Stomach (tissue), 9 donors: ENCODE measurements around the gene GIMAP2. TPM values are rescaled to one million over a fixed set of nuclear protein-coding genes. Genes with fewer than 3 reads are reported as not detected.
"Not testable (repeated sequence)": the region's sequence is repeated elsewhere in the genome, so short reads cannot be mapped to it uniquely, and the experiment has no call there.

Experiments
- DNase-seq, 2 donors: peaks; one replicate each; pipeline versions ENCODE4 v3.0.0 to v3.0.0-alpha.2; 2013 to 2019
- H3K27ac ChIP-seq, 5 donors: fragments of 200-600 bp in 4 of 5; sonication (generic) in 4 of 5; one replicate each; pipeline ENCODE4 v1.5.1; 2013 to 2019; ENCODE audit warnings: mild to moderate bottlenecking in 1 of 5, moderate library complexity in 1 of 5
- H3K27me3 ChIP-seq, 3 donors: fragments of 200-600 bp; sonication (generic); one replicate each; pipeline ENCODE4 v1.5.1; 2017 to 2019; ENCODE audit warnings: mixed run types in 1 of 3
- H3K36me3 ChIP-seq, 4 donors: fragments of 200-600 bp; sonication (generic); 1 replicate in 3 of 4; 2 replicates in 1 of 4; pipeline ENCODE4 v1.5.1; 2016 to 2019
- H3K4me1 ChIP-seq, 4 donors: fragments of 200-600 bp; sonication (generic); one replicate each; pipeline ENCODE4 v1.5.1; 2016 to 2019
- H3K4me3 ChIP-seq, 4 donors: fragments of 200-600 bp; sonication (generic) in 3 of 4; one replicate each; pipeline ENCODE4 v1.5.1; 2016 to 2019; ENCODE audit warnings: mild to moderate bottlenecking in 1 of 4
- H3K9me3 ChIP-seq, 4 donors: fragments of 200-600 bp; sonication (generic); one replicate each; pipeline ENCODE4 v1.5.1; 2016 to 2019
- EP300 ChIP-seq: sonication (generic); formaldehyde crosslinking; IDR thresholded peaks from one replicate; pipeline ENCODE4 v1.6.1; 2017; ENCODE audit warnings: antibody characterized with exemption
- POLR2A ChIP-seq, 4 donors: fragments of 450-650 bp; IDR thresholded peaks; one replicate each; pipeline ENCODE4 v1.6.1; 2016; ENCODE audit warnings: antibody characterized with exemption in 4 of 4, control low read depth in 2 of 4, mild to moderate bottlenecking in 1 of 4, moderate library complexity in 1 of 4
- POLR2AphosphoS5 ChIP-seq, 3 donors: sonication (generic); formaldehyde crosslinking; IDR thresholded peaks; one replicate each; pipeline ENCODE4 v1.6.1; 2016; ENCODE audit warnings: antibody characterized with exemption in 3 of 3
- WGBS, 5 donors: extraction: QIAGEN DNeasy Blood & Tissue Kit in 3 of 5; methylation state at CpG; one replicate each; pipeline versions ENCODE4 v1.1.5 to v1.1.7; 2013 to 2018; 5-methylcytosine and 5-hydroxymethylcytosine counted together
- intact Hi-C: fragments of 100-400 bp; cut with DNase I; formaldehyde crosslinking; loops from one replicate; pipeline ENCODE4 v1.15.1; 2023; ENCODE audit warnings: low total_unique reads
- polyA plus RNA-seq, 3 donors: library from polyadenylated mRNA; stranded (reverse); fragments of 200-250 nt; gene quantifications; one replicate each; pipeline ENCODE4 v1.2.3, GENCODE V29; 2013
- total RNA-seq, 5 donors: library from RNA; depleted of rRNA; stranded (reverse); fragments of >200 nt; gene quantifications; one replicate each; pipeline versions ENCODE4 v1.1.0 to v1.2.3, GENCODE V29; 2014 to 2016
- TF ChIP-seq, protein P1 (sequence below), 7 experiments: fragments of 450-650 bp in 4 of 7; fragments of 200-600 bp in 3 of 7; sonication (generic) in 3 of 7; IDR thresholded peaks; one replicate each; pipeline ENCODE4 v1.5.1; 2016 to 2019; ENCODE audit warnings: antibody characterized with exemption in 7 of 7, control low read depth in 2 of 7, mild to moderate bottlenecking in 1 of 7
- donor health status: healthy with polysubstance abuse.
- donor health status: Bipolar disorder and iron deficiency.
- donor health status: healthy.

Gene GIMAP2
- total and polyA plus RNA-seq, 8 donors: 0.58 to 8.3 (median 4.4) TPM; not detected in 1

GRCh38 chr7:150657526-150657925, 28.0 kb upstream of the GIMAP2 start:
- no peak for DNase-seq
- Histone ChIP-seq H3K27ac (no peak overlapping the region), H3K36me3 (no peaks in the 10 kb centered on the region), H3K4me1 (peaks cover 0 to 7% (median 0%) of the 10 kb centered on the region in 4 donors), H3K4me3 (no peak overlapping the region), H3K9me3 (peaks cover 0 to 6% (median 3%) of the 10 kb centered on the region in 4 donors), H3K27me3 (no peaks in the 10 kb centered on the region)
- 49 to 90% (median 77%) methylated on average over 3 of the region's 3 CpGs for WGBS, 5 donors
- intact Hi-C loops: no loop called here
- TF ChIP-seq EP300 (no peak), POLR2AphosphoS5 (IDR thresholded peaks at IDR 0.05) (no peak), POLR2A (IDR thresholded peaks at IDR 0.05) (no peak)
- TF ChIP-seq, protein P1, sequence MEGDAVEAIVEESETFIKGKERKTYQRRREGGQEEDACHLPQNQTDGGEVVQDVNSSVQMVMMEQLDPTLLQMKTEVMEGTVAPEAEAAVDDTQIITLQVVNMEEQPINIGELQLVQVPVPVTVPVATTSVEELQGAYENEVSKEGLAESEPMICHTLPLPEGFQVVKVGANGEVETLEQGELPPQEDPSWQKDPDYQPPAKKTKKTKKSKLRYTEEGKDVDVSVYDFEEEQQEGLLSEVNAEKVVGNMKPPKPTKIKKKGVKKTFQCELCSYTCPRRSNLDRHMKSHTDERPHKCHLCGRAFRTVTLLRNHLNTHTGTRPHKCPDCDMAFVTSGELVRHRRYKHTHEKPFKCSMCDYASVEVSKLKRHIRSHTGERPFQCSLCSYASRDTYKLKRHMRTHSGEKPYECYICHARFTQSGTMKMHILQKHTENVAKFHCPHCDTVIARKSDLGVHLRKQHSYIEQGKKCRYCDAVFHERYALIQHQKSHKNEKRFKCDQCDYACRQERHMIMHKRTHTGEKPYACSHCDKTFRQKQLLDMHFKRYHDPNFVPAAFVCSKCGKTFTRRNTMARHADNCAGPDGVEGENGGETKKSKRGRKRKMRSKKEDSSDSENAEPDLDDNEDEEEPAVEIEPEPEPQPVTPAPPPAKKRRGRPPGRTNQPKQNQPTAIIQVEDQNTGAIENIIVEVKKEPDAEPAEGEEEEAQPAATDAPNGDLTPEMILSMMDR (IDR thresholded peaks at IDR 0.05): no peak

DNA sequence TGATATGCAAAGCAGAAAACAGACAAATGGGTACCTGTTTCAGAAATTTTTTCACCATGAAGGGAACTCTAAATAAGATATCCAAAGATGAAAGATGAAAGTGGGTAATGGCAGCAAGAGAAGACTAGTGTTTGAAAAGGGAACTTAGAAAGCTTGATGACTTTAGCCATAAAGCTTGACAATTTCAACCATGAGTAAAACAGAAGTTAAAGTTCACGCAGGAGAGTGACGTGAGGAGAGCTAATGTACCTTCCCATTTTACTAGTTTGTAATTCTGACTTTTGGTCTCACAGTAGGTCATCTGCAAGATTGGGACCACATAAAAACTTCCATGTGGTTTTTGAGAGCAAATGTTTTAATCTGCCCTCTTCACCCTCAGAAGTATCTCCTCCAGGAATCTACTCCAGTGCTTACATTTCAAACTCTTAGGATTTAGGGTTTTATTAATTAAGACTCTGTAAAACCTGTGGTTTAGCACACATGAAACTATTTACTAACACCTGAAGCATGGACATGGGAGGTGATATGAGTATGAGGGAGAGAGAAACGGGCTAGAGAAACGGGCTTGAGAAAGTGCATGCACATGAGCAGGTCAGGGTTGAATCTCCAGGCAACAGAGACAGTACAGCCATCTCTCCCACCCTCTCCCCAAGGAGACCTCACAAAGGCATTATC, 24.4 kb upstream of the GIMAP2 start:
- intact Hi-C loops: no loop called here
- peaks cover 0 to 6% (median 3%) of the 10 kb centered on the region in 4 donors for H3K9me3 ChIP-seq
- no peak overlapping the region for H3K27ac ChIP-seq
- WGBS, 5 donors: 80 to 90% (median 83%) methylated on average over 4 of the region's 4 CpGs
- no peak overlapping the region for H3K4me3 ChIP-seq
- no peaks in the 10 kb centered on the region for H3K36me3 ChIP-seq
- no peak for DNase-seq
- TF ChIP-seq EP300 (no peak), POLR2A (IDR thresholded peaks at IDR 0.05) (no peak), POLR2AphosphoS5 (IDR thresholded peaks at IDR 0.05) (no peak)
- TF ChIP-seq, protein P1 (IDR thresholded peaks at IDR 0.05): no peak
- H3K4me1 ChIP-seq: peaks cover 0 to 6% (median 4%) of the 10 kb centered on the region in 4 donors
- no peaks in the 10 kb centered on the region for H3K27me3 ChIP-seq

DNA sequence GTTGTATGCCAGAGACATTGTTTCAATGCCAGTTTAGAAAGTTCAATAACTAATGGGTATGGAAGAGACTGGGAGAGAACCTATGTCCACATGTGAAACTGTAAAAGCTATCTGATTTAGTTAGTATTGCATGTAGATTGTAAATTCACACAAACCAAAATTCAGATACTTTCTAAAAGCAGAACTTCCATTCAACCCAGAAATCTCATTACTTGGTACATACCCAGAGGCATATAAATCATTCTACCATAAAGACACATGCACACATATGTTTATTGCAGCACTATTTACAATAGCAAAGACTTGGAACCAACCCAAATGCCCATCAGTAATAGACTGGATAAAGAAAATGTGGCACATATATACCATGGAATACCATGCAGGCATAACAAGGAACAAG, 22.7 kb upstream of the GIMAP2 start:
- H3K27ac ChIP-seq, intact Hi-C loops, DNase-seq, H3K4me3 ChIP-seq, H3K9me3 ChIP-seq, H3K27me3 ChIP-seq, H3K4me1 ChIP-seq, H3K36me3 ChIP-seq: not testable (repeated sequence)

DNA sequence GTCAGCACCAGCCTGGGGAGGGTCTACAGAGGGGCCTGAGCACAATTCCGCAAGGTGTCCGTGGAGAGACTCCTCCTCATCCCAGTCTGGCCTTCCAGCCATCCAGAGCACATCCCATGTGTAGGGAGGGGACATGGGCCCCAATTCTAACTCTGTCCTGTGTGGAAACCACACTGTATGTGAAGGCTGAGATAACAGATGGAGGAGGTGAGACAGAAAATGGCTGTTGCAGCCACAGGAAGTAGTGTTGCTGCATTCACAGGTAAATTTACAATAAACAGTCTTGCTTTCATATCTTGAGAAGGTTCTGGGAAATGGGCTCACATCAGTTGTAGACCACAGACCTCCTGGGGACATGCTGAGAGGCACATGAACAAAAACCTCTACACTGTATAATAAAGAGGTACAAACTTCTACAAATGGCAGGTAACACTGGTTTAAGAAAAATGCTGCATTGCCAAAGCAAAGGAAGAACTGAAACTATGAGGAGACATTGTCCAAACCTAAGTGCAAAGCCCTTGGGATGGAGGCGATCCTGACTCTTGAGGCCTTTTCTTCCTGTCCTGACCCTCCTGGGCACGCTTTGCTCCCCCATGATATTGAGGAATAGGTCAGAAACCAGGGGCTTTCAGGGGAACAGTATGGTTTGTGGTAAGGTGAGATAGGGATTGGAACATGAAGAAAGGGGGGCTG, 21.6 kb upstream of the GIMAP2 start:
- Histone ChIP-seq H3K36me3 (no peaks in the 10 kb centered on the region), H3K27ac (peak overlapping the region in 4 of 5 donors; percentile 13 to 71 (median 60)), H3K27me3 (no peaks in the 10 kb centered on the region), H3K4me1 (peaks cover 0 to 6% (median 2%) of the 10 kb centered on the region in 4 donors), H3K9me3 (peaks cover 0 to 4% (median 2%) of the 10 kb centered on the region in 4 donors), H3K4me3 (no peak overlapping the region)
- 74 to 85% (median 78%) methylated on average over 4 of the region's 4 CpGs for WGBS, 5 donors
- intact Hi-C loops: no loop called here
- DNase-seq: peak in 1 of 2 donors; percentile 37
- TF ChIP-seq EP300 (no peak), POLR2A (IDR thresholded peaks at IDR 0.05) (no peak), POLR2AphosphoS5 (IDR thresholded peaks at IDR 0.05) (no peak)
- TF ChIP-seq, protein P1 (IDR thresholded peaks at IDR 0.05): no peak
